IPS DF 4.7 (cell line): ENCODE results near the gene RREB1.

ENCODE experiments used
- DNase-seq: peaks from one replicate; pipeline ENCODE4 v3.0.0-alpha.2; 2013; ENCODE audit warnings: low spot score; ENCODE audit errors: extremely low read depth

Gene RREB1

GRCh38 chr6:7222197-7222596 lies 114.4 kb downstream of the RREB1 start:
- no peak for DNase-seq

GRCh38 chr6:7224731-7225130 lies 117.0 kb downstream of the RREB1 start:
- no peak for DNase-seq

GRCh38 chr6:7228662-7229375 lies 121.1 kb downstream of the RREB1 start:
- DNase-seq = no peak

- DNase-seq = no peak
These were observed 121.9 kb downstream of the RREB1 start for GRCh38 chr6:7229376-7230326.

GRCh38 chr6:7230327-7230691 lies 122.5 kb downstream of the RREB1 start:
- DNase-seq = no peak

GRCh38 chr6:7230956-7231713 lies 123.4 kb downstream of the RREB1 start:
- no peak for DNase-seq

GRCh38 chr6:7232351-7232750 lies 124.6 kb downstream of the RREB1 start:
- DNase-seq = no peak

- DNase-seq = no peak
These were observed 126.8 kb downstream of the RREB1 start for GRCh38 chr6:7234547-7234946.

GRCh38 chr6:7235712-7236305 lies 128.0 kb downstream of the RREB1 start:
- no peak for DNase-seq

GRCh38 chr6:7236306-7237209 lies 128.8 kb downstream of the RREB1 start:
- no peak for DNase-seq

GRCh38 chr6:7237653-7238188 lies 130.0 kb downstream of the RREB1 start:
- no peak for DNase-seq

- no peak for DNase-seq
These were observed 130.8 kb downstream of the RREB1 start for GRCh38 chr6:7238526-7238899.

- DNase-seq = no peak
These were observed 131.3 kb downstream of the RREB1 start for GRCh38 chr6:7238900-7239589.

- no peak for DNase-seq
These were observed 131.8 kb downstream of the RREB1 start for GRCh38 chr6:7239590-7239948.

- no peak for DNase-seq
These were observed 132.6 kb downstream of the RREB1 start for GRCh38 chr6:7240351-7240750.

GRCh38 chr6:7241160-7241559 lies 133.4 kb downstream of the RREB1 start:
- no peak for DNase-seq

- no peak for DNase-seq
These were observed 134.2 kb downstream of the RREB1 start for GRCh38 chr6:7241709-7242645.

- no peak for DNase-seq
These were observed 135.0 kb downstream of the RREB1 start for GRCh38 chr6:7242835-7243178.
